ENCODE results near the gene COL4A6. TPM values are rescaled to one million over a fixed set of nuclear protein-coding genes. Genes with fewer than 3 reads are reported as not detected.

Gene COL4A6
- total and polyA plus RNA-seq, 5 donors = 7.0 to 18.1 (median 14.0) TPM

- Histone ChIP-seq H3K4me1 (ENCODE audit: control insufficient read depth, insufficient read depth, low read length) (no peaks in the 10 kb centered on the region), H3K9me3 (ENCODE audit: control insufficient read depth, low read length) (no peaks in the 10 kb centered on the region), H3K27ac (ENCODE audit: low read length) (no peak overlapping the region), H3K27me3 (ENCODE audit: control insufficient read depth, insufficient read depth) (no peaks in the 10 kb centered on the region), H3K4me3 (ENCODE audit: low read length) (no peak overlapping the region)
- intact Hi-C loops (cut with DNase I) = no loop called here
- ATAC-seq = no peak
- DNase-seq = no peak
Observed at GRCh38 chrX:108148524-108148923, 289.7 kb downstream of the COL4A6 start.

- H3K4me3 ChIP-seq (ENCODE audit: low read length) = no peak overlapping the region
- 76% methylated on average over 7 of the region's 7 CpGs for WGBS
- no peaks in the 10 kb centered on the region for H3K27me3 ChIP-seq (ENCODE audit: control insufficient read depth, insufficient read depth)
- intact Hi-C loops (cut with DNase I) = no loop called here
- H3K9me3 ChIP-seq (ENCODE audit: control insufficient read depth, low read length) = no peaks in the 10 kb centered on the region
- H3K27ac ChIP-seq (ENCODE audit: low read length) = no peak overlapping the region
- DNase-seq (no peak), ATAC-seq (peak in 1 of 2 donors; percentile 26)
- H3K4me1 ChIP-seq (ENCODE audit: control insufficient read depth, insufficient read depth, low read length) = no peaks in the 10 kb centered on the region
Observed at GRCh38 chrX:108138814-108139702, 299.2 kb downstream of the COL4A6 start.

DNA sequence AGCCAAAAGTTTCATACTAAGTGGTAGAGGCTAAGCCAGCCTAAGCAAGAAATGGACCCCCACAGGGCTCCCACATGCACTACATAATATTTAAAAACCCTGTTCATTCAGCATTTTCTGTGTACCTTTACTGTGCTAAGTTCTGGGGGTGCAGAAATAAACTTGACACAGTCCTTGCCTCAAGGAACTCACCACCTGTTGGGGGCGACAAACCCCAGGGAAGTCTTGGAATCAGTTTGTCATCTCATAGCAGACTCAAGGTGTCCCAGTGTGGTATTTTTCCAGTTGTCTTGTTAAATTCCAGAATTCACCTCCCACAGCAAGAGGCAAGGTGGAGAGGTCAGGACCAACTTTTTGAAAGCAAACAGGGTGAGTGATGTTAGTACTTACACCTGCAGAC lies 303.5 kb downstream of the COL4A6 start:
- Histone ChIP-seq H3K4me3 (ENCODE audit: low read length) (no peak overlapping the region), H3K27me3 (ENCODE audit: control insufficient read depth, insufficient read depth) (no peaks in the 10 kb centered on the region), H3K9me3 (ENCODE audit: control insufficient read depth, low read length) (no peaks in the 10 kb centered on the region), H3K27ac (ENCODE audit: low read length) (no peak overlapping the region), H3K4me1 (ENCODE audit: control insufficient read depth, insufficient read depth, low read length) (peaks cover 1% of the 10 kb centered on the region)
- intact Hi-C loops (cut with DNase I) = no loop called here
- 80% methylated on average over 1 of the region's 1 CpG for WGBS
- no peak for ATAC-seq
- DNase-seq = no peak

- H3K4me1 ChIP-seq (ENCODE audit: control insufficient read depth, insufficient read depth, low read length) = peaks cover 1% of the 10 kb centered on the region
- no peak for ATAC-seq
- no peak overlapping the region for H3K27ac ChIP-seq (ENCODE audit: low read length)
- intact Hi-C loops (cut with DNase I) = no loop called here
- no peaks in the 10 kb centered on the region for H3K9me3 ChIP-seq (ENCODE audit: control insufficient read depth, low read length)
- H3K27me3 ChIP-seq (ENCODE audit: control insufficient read depth, insufficient read depth) = no peaks in the 10 kb centered on the region
- WGBS = 52% methylated on average over 2 of the region's 2 CpGs
- H3K4me3 ChIP-seq (ENCODE audit: low read length) = no peak overlapping the region
- DNase-seq = no peak
Observed at GRCh38 chrX:108132876-108133275, 305.3 kb downstream of the COL4A6 start.

DNA sequence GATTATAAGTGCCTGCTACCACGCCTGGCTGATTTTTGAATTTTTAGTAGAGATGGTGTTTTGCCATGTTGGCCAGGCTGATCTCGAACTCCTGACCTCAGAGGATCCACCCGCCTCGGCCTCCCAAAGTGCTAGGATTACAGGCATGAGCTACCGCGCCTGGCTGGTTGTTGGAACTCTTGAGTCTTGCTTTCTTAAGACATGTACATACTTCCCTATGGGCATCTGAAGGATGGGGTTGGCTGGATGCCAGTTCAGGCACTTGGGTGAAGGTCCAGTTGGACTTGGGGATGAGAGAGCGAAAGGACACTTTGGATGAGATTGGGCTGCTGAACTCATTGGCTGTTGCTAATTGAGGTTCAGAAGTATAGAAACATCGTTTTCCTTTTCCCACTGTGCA lies 306.2 kb downstream of the COL4A6 start:
- no peak overlapping the region for H3K4me3 ChIP-seq (ENCODE audit: low read length)
- no peak for DNase-seq
- H3K4me1 ChIP-seq (ENCODE audit: control insufficient read depth, insufficient read depth, low read length) = peaks cover 1% of the 10 kb centered on the region
- intact Hi-C loops (cut with DNase I) = no loop called here
- H3K27ac ChIP-seq (ENCODE audit: low read length) = peak overlapping the region; percentile 52
- WGBS = 89% methylated on average over 8 of the region's 8 CpGs
- no peaks in the 10 kb centered on the region for H3K27me3 ChIP-seq (ENCODE audit: control insufficient read depth, insufficient read depth)
- no peaks in the 10 kb centered on the region for H3K9me3 ChIP-seq (ENCODE audit: control insufficient read depth, low read length)
- peak in 1 of 2 donors; percentile 8 for ATAC-seq

- DNase-seq = no peak
- peak; percentile 50 to 95 for ATAC-seq
- no peaks in the 10 kb centered on the region for H3K27me3 ChIP-seq (ENCODE audit: control insufficient read depth, insufficient read depth)
- peak overlapping the region; percentile 59 for H3K27ac ChIP-seq (ENCODE audit: low read length)
- H3K4me3 ChIP-seq (ENCODE audit: low read length) = no peak overlapping the region
- intact Hi-C loops (cut with DNase I) = no loop called here
- 61% methylated on average over 2 of the region's 2 CpGs for WGBS
- no peaks in the 10 kb centered on the region for H3K9me3 ChIP-seq (ENCODE audit: control insufficient read depth, low read length)
- peaks cover 1% of the 10 kb centered on the region for H3K4me1 ChIP-seq (ENCODE audit: control insufficient read depth, insufficient read depth, low read length)
Observed at GRCh38 chrX:108131471-108131870, 306.8 kb downstream of the COL4A6 start.

- 79% methylated on average over 1 of the region's 1 CpG for WGBS
- peaks cover 1% of the 10 kb centered on the region for H3K4me1 ChIP-seq (ENCODE audit: control insufficient read depth, insufficient read depth, low read length)
- ATAC-seq = no peak
- no peaks in the 10 kb centered on the region for H3K27me3 ChIP-seq (ENCODE audit: control insufficient read depth, insufficient read depth)
- DNase-seq = no peak
- intact Hi-C loops (cut with DNase I) = no loop called here
- peak overlapping the region; percentile 59 for H3K27ac ChIP-seq (ENCODE audit: low read length)
- H3K4me3 ChIP-seq (ENCODE audit: low read length) = no peak overlapping the region
- H3K9me3 ChIP-seq (ENCODE audit: control insufficient read depth, low read length) = no peaks in the 10 kb centered on the region
Observed at GRCh38 chrX:108130889-108131288, 307.3 kb downstream of the COL4A6 start.

DNA sequence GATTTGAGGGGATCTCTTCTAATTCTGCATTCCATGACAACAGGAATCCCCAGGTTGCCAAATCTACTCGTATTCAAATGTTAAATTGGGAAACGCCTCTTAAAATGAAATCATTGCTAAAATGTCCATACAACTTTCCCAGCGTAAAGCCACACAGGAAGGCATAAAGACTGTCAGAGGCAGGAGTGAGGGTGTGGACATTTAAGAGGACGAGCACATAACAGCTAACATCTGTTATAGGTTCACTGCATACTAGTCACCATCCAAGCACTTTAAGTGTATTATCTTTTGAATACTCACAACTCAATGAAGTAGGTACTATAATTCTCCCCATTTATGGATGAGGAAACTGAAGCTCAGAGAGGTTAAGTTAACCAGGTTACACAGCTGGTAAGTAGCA lies 311.1 kb downstream of the COL4A6 start:
- Histone ChIP-seq H3K27me3 (ENCODE audit: control insufficient read depth, insufficient read depth) (no peaks in the 10 kb centered on the region), H3K4me1 (ENCODE audit: control insufficient read depth, insufficient read depth, low read length) (no peaks in the 10 kb centered on the region), H3K4me3 (ENCODE audit: low read length) (no peak overlapping the region), H3K9me3 (ENCODE audit: control insufficient read depth, low read length) (no peaks in the 10 kb centered on the region), H3K27ac (ENCODE audit: low read length) (no peak overlapping the region)
- DNase-seq = no peak
- intact Hi-C loops (cut with DNase I) = no loop called here
- 76% methylated on average over 4 of the region's 4 CpGs for WGBS
- no peak for ATAC-seq

- no peak for ATAC-seq
- Histone ChIP-seq H3K4me3 (ENCODE audit: low read length) (no peak overlapping the region), H3K27me3 (ENCODE audit: control insufficient read depth, insufficient read depth) (no peaks in the 10 kb centered on the region), H3K4me1 (ENCODE audit: control insufficient read depth, insufficient read depth, low read length) (no peaks in the 10 kb centered on the region), H3K9me3 (ENCODE audit: control insufficient read depth, low read length) (no peaks in the 10 kb centered on the region), H3K27ac (ENCODE audit: low read length) (no peak overlapping the region)
- WGBS = 65% methylated on average over 2 of the region's 2 CpGs
- intact Hi-C loops (cut with DNase I) = no loop called here
- no peak for DNase-seq
Observed at GRCh38 chrX:108126661-108127060, 311.6 kb downstream of the COL4A6 start.

- peak in 2 of 3 donors; percentile 51 to 53 for DNase-seq
- intact Hi-C loops (cut with DNase I) = no loop called here
- 95% methylated on average over 3 of the region's 3 CpGs for WGBS
Observed at GRCh38 chrX:108123591-108124366, 314.4 kb downstream of the COL4A6 start.

GRCh38 chrX:108122748-108123147 lies 315.5 kb downstream of the COL4A6 start:
- Histone ChIP-seq H3K27me3 (ENCODE audit: control insufficient read depth, insufficient read depth) (no peaks in the 10 kb centered on the region), H3K4me1 (ENCODE audit: control insufficient read depth, insufficient read depth, low read length) (peaks cover 3% of the 10 kb centered on the region), H3K9me3 (ENCODE audit: control insufficient read depth, low read length) (no peaks in the 10 kb centered on the region), H3K4me3 (ENCODE audit: low read length) (no peak overlapping the region), H3K27ac (ENCODE audit: low read length) (no peak overlapping the region)
- WGBS = 64% methylated on average over 2 of the region's 2 CpGs
- no peak for DNase-seq
- intact Hi-C loops (cut with DNase I) = no loop called here
- ATAC-seq = peak in 1 of 2 donors; percentile 36

More at GRCh38 chrX:108123591-108124366, 314.4 kb downstream of the COL4A6 start:
- Histone ChIP-seq H3K27me3 (ENCODE audit: control insufficient read depth, insufficient read depth) (no peaks in the 10 kb centered on the region), H3K4me3 (ENCODE audit: low read length) (no peak overlapping the region), H3K27ac (ENCODE audit: low read length) (peak overlapping the region; percentile 42), H3K9me3 (ENCODE audit: control insufficient read depth, low read length) (no peaks in the 10 kb centered on the region), H3K4me1 (ENCODE audit: control insufficient read depth, insufficient read depth, low read length) (peaks cover 3% of the 10 kb centered on the region)
- peak; percentile 62 to 69 for ATAC-seq
